Medulla oblongata (tissue), 1 donor: ENCODE results near the gene IFT27.

Source experiments
- DNase-seq: peaks from one replicate; pipeline ENCODE4 v3.0.0-alpha.2; 2015; ENCODE audit errors: extremely low spot score

The IFT27 gene

DNA sequence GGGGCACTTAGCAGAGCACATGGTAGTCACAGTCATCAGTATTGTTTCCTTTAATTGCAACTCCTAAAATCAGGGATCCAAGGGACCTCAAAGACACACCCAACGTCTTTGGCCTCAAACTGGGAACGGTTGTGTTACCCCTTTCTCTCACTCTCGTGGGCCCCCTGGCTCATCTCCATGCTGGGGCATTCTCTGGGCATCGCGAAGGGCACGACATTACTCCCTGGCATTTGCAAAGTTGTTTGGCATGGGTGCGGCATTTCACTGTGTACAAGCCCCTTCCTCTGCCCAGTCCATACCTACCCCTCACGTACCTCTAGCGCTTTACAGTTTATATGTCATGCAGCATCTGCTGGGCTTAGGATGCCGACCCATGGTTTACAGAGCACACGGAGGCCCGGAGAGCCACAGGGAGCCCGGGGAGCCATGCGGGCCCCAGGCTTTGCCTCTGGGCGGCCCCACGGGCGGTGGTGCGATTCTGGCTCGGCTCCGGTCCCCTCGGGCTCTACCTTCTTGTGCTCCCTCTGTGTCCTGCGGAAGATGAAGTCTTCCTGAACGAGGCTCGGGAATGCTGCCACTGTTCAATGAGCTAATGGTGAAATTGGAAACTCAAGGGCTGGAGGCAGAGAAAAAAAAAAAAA lies 50.4 kb downstream of the IFT27 start:
- no peak for DNase-seq

GRCh38 chr22:36724836-36725235 lies 51.1 kb downstream of the IFT27 start:
- DNase-seq = no peak

- DNase-seq = no peak
Measured at GRCh38 chr22:36722055-36722454, 53.9 kb downstream of the IFT27 start.

DNA sequence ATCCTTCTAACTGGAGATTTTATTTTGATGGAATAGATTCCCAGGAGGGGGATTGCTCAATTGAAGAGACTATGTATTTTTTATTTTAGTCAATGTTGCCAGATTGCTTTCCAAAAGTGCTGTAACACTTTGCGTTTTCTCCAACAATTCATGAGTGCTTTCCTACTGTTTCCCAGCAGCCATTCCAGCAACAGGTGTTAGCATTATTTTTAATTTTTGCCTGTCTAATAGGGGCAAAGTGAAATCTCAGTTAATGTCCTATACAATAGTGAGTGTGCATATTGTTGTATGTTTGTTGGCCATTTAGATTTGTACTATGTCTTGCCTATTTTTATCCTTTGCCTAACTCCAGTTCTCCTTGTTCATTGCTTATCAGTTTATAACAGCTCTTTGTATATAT lies 60.3 kb downstream of the IFT27 start:
- DNase-seq = no peak

GRCh38 chr22:36714110-36714509 lies 61.8 kb downstream of the IFT27 start:
- no peak for DNase-seq

- no peak for DNase-seq
Measured at GRCh38 chr22:36713436-36713835, 62.5 kb downstream of the IFT27 start.
